NB4 (cell line): ENCODE measurements around the gene CLMN.
"Not testable (repeated sequence)": the region's sequence is repeated elsewhere in the genome, so short reads cannot be mapped to it uniquely, and the experiment has no call there.

Experiments used
- DNase-seq: peaks from one replicate; pipeline ENCODE4 v3.0.0; 2010; ENCODE audit warnings: low read depth
- H3K4me3 ChIP-seq: one replicate; pipeline ENCODE4 v1.5.1; 2011; ENCODE audit warnings: mild to moderate bottlenecking, low read depth, low read length, moderate library complexity
- CTCF ChIP-seq: IDR thresholded peaks from one replicate; pipeline ENCODE4 v1.5.1; 2012; ENCODE audit warnings: low read depth, low read length
- MAX ChIP-seq: IDR thresholded peaks from 2 replicates; pipeline ENCODE4 v1.6.1; 2011; ENCODE audit warnings: low read depth, low read length
- MYC ChIP-seq: IDR thresholded peaks from 2 replicates; pipeline ENCODE4 v1.6.1; 2011; ENCODE audit warnings: low read depth, low read length
- POLR2A ChIP-seq: IDR thresholded peaks from 2 replicates; pipeline ENCODE4 v1.6.1; 2011; ENCODE audit warnings: mild to moderate bottlenecking; ENCODE audit not compliant: insufficient read length; ENCODE audit errors: extremely low read depth

The CLMN gene

GRCh38 chr14:95142208-95142607 lies 177.5 kb downstream of the CLMN start:
- no peak for DNase-seq
- no peak for TF ChIP-seq MAX
- no peak overlapping the region for H3K4me3 ChIP-seq

- H3K4me3 ChIP-seq = no peak overlapping the region
- no peak for DNase-seq
- TF ChIP-seq MYC (no peak), CTCF (no peak), POLR2A (no peak), MAX (no peak)
These were observed 178.0 kb downstream of the CLMN start for GRCh38 chr14:95141684-95142083.

GRCh38 chr14:95140060-95140858 lies 179.4 kb downstream of the CLMN start:
- TF ChIP-seq MAX (no peak), CTCF (no peak), POLR2A (no peak), MYC (no peak)
- DNase-seq = peak; percentile 30
- no peak overlapping the region for H3K4me3 ChIP-seq

- DNase-seq = no peak
- no peak overlapping the region for H3K4me3 ChIP-seq
- TF ChIP-seq CTCF (no peak), MYC (no peak), MAX (no peak), POLR2A (no peak)
These were observed 180.8 kb downstream of the CLMN start for GRCh38 chr14:95138876-95139275.

GRCh38 chr14:95138455-95138854 lies 181.3 kb downstream of the CLMN start:
- not testable (repeated sequence) for H3K4me3 ChIP-seq, DNase-seq

- no peak for TF ChIP-seq MAX
- H3K4me3 ChIP-seq = no peak overlapping the region
- no peak for DNase-seq
These were observed 181.9 kb downstream of the CLMN start for GRCh38 chr14:95137804-95138167.

GRCh38 chr14:95137164-95137803 lies 182.4 kb downstream of the CLMN start:
- no peak overlapping the region for H3K4me3 ChIP-seq
- no peak for DNase-seq
- TF ChIP-seq CTCF = no peak
- TF ChIP-seq POLR2A = no peak
- no peak for TF ChIP-seq MYC
- TF ChIP-seq MAX = no peak
